Stomach (tissue), 4 donors: ENCODE data around the gene SMAD3.

ENCODE experiments used
- POLR2A ChIP-seq, 4 donors: fragments of 450-650 bp; IDR thresholded peaks; one replicate each; pipeline ENCODE4 v1.6.1; 2016; ENCODE audit warnings: antibody characterized with exemption in 4 of 4, control low read depth in 2 of 4, mild to moderate bottlenecking in 1 of 4, moderate library complexity in 1 of 4
- POLR2AphosphoS5 ChIP-seq, 3 donors: sonication (generic); formaldehyde crosslinking; IDR thresholded peaks; one replicate each; pipeline ENCODE4 v1.6.1; 2016; ENCODE audit warnings: antibody characterized with exemption in 3 of 3
- TF ChIP-seq, protein P1 (sequence below), 7 experiments: fragments of 450-650 bp in 4 of 7; fragments of 200-600 bp in 3 of 7; sonication (generic) in 3 of 7; IDR thresholded peaks; one replicate each; pipeline ENCODE4 v1.5.1; 2016 to 2019; ENCODE audit warnings: antibody characterized with exemption in 7 of 7, control low read depth in 2 of 7, mild to moderate bottlenecking in 1 of 7

GRCh38 chr15:67023517-67024313 lies 41.7 kb upstream of the SMAD3 start:
- TF ChIP-seq POLR2A (IDR thresholded peaks at IDR 0.05) (no peak), POLR2AphosphoS5 (IDR thresholded peaks at IDR 0.05) (no peak)
- TF ChIP-seq, protein P1, sequence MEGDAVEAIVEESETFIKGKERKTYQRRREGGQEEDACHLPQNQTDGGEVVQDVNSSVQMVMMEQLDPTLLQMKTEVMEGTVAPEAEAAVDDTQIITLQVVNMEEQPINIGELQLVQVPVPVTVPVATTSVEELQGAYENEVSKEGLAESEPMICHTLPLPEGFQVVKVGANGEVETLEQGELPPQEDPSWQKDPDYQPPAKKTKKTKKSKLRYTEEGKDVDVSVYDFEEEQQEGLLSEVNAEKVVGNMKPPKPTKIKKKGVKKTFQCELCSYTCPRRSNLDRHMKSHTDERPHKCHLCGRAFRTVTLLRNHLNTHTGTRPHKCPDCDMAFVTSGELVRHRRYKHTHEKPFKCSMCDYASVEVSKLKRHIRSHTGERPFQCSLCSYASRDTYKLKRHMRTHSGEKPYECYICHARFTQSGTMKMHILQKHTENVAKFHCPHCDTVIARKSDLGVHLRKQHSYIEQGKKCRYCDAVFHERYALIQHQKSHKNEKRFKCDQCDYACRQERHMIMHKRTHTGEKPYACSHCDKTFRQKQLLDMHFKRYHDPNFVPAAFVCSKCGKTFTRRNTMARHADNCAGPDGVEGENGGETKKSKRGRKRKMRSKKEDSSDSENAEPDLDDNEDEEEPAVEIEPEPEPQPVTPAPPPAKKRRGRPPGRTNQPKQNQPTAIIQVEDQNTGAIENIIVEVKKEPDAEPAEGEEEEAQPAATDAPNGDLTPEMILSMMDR (IDR thresholded peaks at IDR 0.05), result no peak
